GM20431 (cell line): Measurements from ENCODE around the gene TEAD1.
"Not testable (repeated sequence)": the region's sequence is repeated elsewhere in the genome, so short reads cannot be mapped to it uniquely, and the experiment has no call there.

Experiments
- in situ Hi-C: fragments of 300-500 bp; cut with MseI, MboI; formaldehyde crosslinking; loops from one replicate; pipeline ENCODE4 v1.15.0; 2020; ENCODE audit warnings: low sequenced_read_pairs; ENCODE audit not compliant: unreplicated experiment

TEAD1 gene

GRCh38 chr11:12871788-12872321 is 197.6 kb downstream of the TEAD1 start:
- in situ Hi-C loops = no loop called here

GRCh38 chr11:12876340-12876739 is 202.1 kb downstream of the TEAD1 start:
- in situ Hi-C loops = no loop called here

DNA sequence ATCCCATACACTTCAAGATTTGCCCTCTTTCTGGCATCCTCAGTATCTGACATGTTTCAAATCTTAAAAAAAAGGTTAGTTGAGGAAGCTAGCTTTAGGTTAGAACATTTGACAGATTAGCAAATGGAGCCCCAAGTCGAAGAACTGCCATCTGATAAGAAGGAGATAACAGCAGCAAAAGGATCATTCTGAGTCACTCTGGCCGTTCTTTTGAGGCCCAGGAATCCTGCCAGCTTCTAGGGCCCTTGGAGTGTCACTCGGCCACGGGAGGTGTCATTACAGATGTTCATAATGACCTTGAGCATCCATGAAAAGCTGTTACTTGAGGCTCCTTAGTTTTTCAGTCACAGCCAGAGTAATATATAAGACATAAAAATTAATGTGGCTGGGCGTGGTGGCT is 202.8 kb downstream of the TEAD1 start:
- in situ Hi-C loops = no loop called here

- in situ Hi-C loops = not testable (repeated sequence)
These were observed 203.3 kb downstream of the TEAD1 start for GRCh38 chr11:12877508-12877907.

DNA sequence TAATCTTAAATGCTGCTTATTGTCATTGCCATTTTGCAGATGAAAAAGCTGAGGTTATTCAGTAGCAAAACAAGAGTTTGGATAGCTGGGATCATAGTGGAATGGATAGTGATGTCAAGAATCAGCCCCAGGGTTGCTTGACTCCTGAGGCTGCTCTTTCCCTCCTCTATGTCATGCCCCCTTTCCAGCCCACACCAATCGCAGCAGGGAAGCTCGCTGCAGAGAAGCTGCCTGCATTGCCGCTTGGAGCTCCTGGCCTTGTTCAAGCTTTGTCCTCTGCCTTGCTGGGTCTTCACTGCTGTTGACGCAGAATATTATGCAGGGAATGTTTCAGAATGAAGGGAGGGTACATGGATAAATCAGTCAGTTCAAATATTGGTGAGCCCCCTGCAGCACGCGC is 206.1 kb downstream of the TEAD1 start:
- in situ Hi-C loops = loop anchor here (10.0 kb wide), 1 partner anchor 556 kb away; no protein-coding TSS in a partner anchor

GRCh38 chr11:12882670-12883069 is 208.4 kb downstream of the TEAD1 start:
- in situ Hi-C loops = loop anchor here (10.0 kb wide), 1 partner anchor 558 kb away; no protein-coding TSS in a partner anchor

- in situ Hi-C loops = loop anchor here (10.0 kb wide), 1 partner anchor 560 kb away; no protein-coding TSS in a partner anchor
These were observed 210.6 kb downstream of the TEAD1 start for GRCh38 chr11:12884751-12885318.

GRCh38 chr11:12885717-12886239 is 211.6 kb downstream of the TEAD1 start:
- in situ Hi-C loops = loop anchor here (10.0 kb wide), 1 partner anchor 561 kb away; no protein-coding TSS in a partner anchor

DNA sequence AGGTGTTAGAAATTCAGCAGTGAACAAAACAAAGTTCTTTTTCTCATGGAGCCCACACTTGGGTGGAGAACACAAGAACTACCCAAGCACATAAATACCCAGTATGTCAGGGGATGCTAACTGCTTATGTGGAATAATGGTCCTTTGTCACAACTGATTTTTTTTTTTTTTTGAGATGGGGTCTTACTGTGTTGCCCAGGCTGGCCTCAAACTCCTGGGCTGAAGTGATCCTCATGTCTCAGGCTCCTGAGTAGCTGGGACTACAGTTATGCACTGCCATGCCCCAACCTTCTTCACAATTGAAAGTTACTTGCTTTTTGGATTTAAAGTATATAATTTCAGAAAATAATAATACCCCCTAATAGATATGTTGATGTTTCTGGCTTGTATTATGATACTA is 212.3 kb downstream of the TEAD1 start:
- in situ Hi-C loops = loop anchor here (10.0 kb wide), 1 partner anchor 562 kb away; no protein-coding TSS in a partner anchor

DNA sequence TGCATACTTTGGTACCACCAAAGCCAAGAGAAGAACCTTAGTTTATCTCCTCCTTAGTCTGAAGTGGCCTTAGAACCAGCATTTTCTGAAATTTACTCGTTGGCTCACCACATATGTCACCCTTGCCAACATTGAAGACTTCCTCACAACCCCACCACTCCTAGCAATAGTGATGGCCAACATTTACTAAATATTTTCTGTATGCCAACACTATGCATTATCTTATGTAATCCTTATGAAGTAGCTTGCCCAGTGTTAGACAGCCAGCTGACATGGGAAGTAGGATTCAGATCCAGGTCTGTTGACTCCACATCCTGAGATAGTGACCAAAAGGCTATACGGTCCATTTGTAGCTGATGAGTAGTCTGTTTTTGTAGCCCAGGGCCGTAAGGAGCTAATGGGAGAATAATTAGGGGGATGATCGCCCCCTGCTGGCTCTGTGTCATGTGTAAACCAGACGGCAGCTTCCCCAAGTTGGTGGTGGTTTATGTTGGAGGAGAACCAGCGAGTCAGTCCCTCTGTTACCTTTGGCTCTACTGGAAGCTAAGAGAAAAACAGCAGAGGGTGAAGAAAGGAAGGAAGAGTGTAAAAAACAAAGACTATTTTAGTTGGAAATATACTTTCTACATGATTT is 214.4 kb downstream of the TEAD1 start:
- in situ Hi-C loops = loop anchor here (10.0 kb wide), 1 partner anchor 564 kb away; no protein-coding TSS in a partner anchor

DNA sequence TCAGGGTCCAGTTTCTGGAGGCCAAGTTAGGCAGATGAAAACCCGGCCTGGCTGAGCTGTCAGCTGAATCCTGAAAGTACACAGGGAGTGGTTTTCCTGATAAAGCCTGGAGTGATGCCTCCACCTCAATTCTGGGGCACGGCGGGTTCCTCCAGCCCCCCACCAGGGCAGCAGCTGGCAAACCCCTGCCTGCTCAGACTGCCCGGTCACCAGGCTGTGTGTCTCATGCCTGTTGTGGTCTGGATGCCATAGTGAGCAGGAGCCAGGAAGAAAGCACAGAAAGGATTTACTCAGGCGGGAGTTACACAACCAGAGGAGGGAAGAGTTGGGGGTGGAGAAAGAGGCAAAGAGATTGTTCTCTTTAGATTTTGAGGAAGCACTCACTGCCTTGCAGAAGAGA is 215.0 kb downstream of the TEAD1 start:
- in situ Hi-C loops = loop anchor here (10.0 kb wide), 1 partner anchor 564 kb away; no protein-coding TSS in a partner anchor

GRCh38 chr11:12890476-12890875 is 216.3 kb downstream of the TEAD1 start:
- in situ Hi-C loops = loop anchor here (10.0 kb wide), 1 partner anchor 286 kb away; no protein-coding TSS in a partner anchor

DNA sequence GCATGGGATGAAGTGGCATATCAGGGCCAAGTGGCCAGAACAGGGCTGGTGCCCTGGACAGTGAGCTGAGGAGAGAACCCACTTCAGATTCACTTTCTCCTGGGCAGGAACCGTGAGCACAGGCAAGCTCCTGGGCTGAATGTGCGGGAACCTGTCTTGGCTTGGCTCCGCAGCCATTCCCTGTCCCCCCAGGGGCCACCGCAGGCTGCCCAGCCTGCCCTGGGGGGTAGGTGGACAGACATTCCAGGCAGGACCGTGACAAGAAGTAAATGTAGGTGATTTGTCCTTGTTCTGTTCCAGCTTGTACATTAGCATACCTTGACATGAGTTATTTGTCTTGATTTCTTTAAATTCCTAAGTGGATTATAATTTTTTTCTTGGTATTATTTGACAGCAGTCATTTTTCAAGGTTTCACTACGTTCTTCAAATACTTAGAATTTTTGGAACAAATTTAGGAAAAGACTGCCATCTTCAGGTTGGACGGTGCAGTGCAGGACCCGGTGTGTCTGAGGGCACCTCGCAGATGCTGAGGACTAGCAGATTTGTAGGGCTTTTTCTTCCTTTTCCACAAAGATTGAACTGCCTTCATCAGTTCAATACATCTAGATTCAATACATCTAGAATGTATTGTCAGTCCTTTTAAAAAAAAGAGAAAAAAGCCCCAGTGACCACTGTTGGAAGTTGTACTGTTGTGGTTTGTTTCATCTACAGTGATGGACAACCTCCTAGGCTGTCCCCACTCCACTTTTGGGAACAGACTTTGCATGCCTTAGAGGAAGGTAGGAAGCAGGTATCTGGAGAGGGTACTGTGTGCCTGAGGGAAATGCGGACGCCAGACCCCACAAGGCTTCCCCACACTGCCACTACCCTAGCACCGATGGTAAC is 219.8 kb downstream of the TEAD1 start:
- in situ Hi-C loops = loop anchor here (10.0 kb wide), 1 partner anchor 289 kb away; no protein-coding TSS in a partner anchor

GRCh38 chr11:12897390-12897789 is 223.2 kb downstream of the TEAD1 start:
- in situ Hi-C loops = loop anchor here (10.0 kb wide), 1 partner anchor 293 kb away; no protein-coding TSS in a partner anchor

- in situ Hi-C loops = loop anchor here (10.0 kb wide), 1 partner anchor 293 kb away; no protein-coding TSS in a partner anchor
These were observed 223.6 kb downstream of the TEAD1 start for GRCh38 chr11:12897867-12898266.

DNA sequence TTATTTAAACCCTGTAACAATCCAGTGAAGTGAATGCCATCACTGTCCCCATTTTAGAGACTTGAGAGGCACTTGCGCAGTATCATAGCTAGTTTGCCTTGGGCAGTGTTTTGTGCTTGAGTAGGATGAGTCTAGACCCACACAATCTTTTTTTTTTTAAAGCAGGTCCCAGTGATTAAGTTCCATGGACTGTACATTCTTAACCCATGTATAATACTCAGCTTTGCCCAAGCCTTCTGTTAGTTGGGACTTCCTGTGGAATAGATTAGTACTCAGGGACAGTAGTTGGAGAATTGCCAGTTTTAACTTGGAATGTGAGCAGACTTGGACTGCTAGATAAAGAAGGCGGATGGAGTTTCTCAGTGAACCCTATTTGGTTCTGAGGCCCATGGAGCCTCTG is 226.3 kb downstream of the TEAD1 start:
- in situ Hi-C loops = no loop called here

GRCh38 chr11:12901272-12901671 is 227.1 kb downstream of the TEAD1 start:
- in situ Hi-C loops = no loop called here

DNA sequence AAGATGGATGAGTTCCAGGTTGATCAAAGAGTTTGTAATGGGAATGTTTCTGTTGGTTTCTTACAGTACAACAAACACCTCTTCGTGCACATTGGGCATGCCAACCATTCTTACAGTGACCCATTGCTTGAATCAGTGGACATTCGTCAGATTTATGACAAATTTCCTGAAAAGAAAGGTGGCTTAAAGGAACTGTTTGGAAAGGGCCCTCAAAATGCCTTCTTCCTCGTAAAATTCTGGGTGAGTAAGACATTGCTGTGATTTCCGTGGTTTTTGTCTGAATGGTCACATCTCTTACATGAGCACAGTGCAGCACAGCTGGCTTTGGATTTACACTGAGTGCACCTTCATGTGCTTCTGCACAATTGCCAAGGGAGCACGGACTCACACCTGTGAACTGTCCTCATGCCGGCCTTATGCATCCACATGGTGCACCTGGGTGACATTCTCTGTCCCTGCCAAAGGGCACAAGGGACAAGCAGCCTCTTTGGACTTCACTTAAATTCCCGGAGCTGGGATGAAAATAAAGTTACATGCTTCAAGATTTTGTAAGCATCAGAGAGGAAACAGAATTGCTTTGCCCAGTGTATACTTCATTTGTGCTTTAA is 227.8 kb downstream of the TEAD1 start:
- in situ Hi-C loops = no loop called here

- in situ Hi-C loops = no loop called here
These were observed 228.7 kb downstream of the TEAD1 start for GRCh38 chr11:12902791-12903486.
